ENCODE results near the gene THY1. TPM values are rescaled to one million over a fixed set of nuclear protein-coding genes. Genes with fewer than 3 reads are reported as not detected.

The THY1 gene
- total RNA-seq, 1 donor, result 0.31 TPM

- Histone ChIP-seq H3K4me3 (ENCODE audit: low read length) (no peak overlapping the region), H3K9me3 (ENCODE audit: low read depth, low read length) (no peaks in the 10 kb centered on the region), H3K27me3 (ENCODE audit: insufficient read depth, low read length) (peaks cover 6% of the 10 kb centered on the region), H3K4me1 (ENCODE audit: insufficient read depth, low read length) (peaks cover 8% of the 10 kb centered on the region)
These were observed 46.6 kb downstream of the THY1 start for GRCh38 chr11:119376197-119376847.

GRCh38 chr11:119375337-119376196 lies 47.4 kb downstream of the THY1 start:
- peaks cover 1% of the 10 kb centered on the region for H3K27me3 ChIP-seq (ENCODE audit: insufficient read depth, low read length)
- peaks cover under 1% of the 10 kb centered on the region for H3K4me1 ChIP-seq (ENCODE audit: insufficient read depth, low read length)
- no peak overlapping the region for H3K4me3 ChIP-seq (ENCODE audit: low read length)
- H3K9me3 ChIP-seq (ENCODE audit: low read depth, low read length), result no peaks in the 10 kb centered on the region

- Histone ChIP-seq H3K4me1 (ENCODE audit: insufficient read depth, low read length) (no peaks in the 10 kb centered on the region), H3K27me3 (ENCODE audit: insufficient read depth, low read length) (no peaks in the 10 kb centered on the region), H3K4me3 (ENCODE audit: low read length) (no peak overlapping the region), H3K9me3 (ENCODE audit: low read depth, low read length) (no peaks in the 10 kb centered on the region)
These were observed 48.2 kb downstream of the THY1 start for GRCh38 chr11:119374632-119375336.

- Histone ChIP-seq H3K4me1 (ENCODE audit: insufficient read depth, low read length) (no peaks in the 10 kb centered on the region), H3K4me3 (ENCODE audit: low read length) (no peak overlapping the region), H3K9me3 (ENCODE audit: low read depth, low read length) (no peaks in the 10 kb centered on the region), H3K27me3 (ENCODE audit: insufficient read depth, low read length) (no peaks in the 10 kb centered on the region)
These were observed 48.9 kb downstream of the THY1 start for GRCh38 chr11:119373921-119374631.

GRCh38 chr11:119373059-119373920 lies 49.7 kb downstream of the THY1 start:
- no peaks in the 10 kb centered on the region for H3K4me1 ChIP-seq (ENCODE audit: insufficient read depth, low read length)
- H3K27me3 ChIP-seq (ENCODE audit: insufficient read depth, low read length), result no peaks in the 10 kb centered on the region
- H3K4me3 ChIP-seq (ENCODE audit: low read length), result no peak overlapping the region
- no peaks in the 10 kb centered on the region for H3K9me3 ChIP-seq (ENCODE audit: low read depth, low read length)

- Histone ChIP-seq H3K9me3 (ENCODE audit: low read depth, low read length) (no peaks in the 10 kb centered on the region), H3K27me3 (ENCODE audit: insufficient read depth, low read length) (no peaks in the 10 kb centered on the region), H3K4me1 (ENCODE audit: insufficient read depth, low read length) (no peaks in the 10 kb centered on the region), H3K4me3 (ENCODE audit: low read length) (no peak overlapping the region)
These were observed 50.5 kb downstream of the THY1 start for GRCh38 chr11:119372260-119373058.

- H3K9me3 ChIP-seq (ENCODE audit: low read depth, low read length), result no peaks in the 10 kb centered on the region
- H3K4me1 ChIP-seq (ENCODE audit: insufficient read depth, low read length), result no peaks in the 10 kb centered on the region
- no peaks in the 10 kb centered on the region for H3K27me3 ChIP-seq (ENCODE audit: insufficient read depth, low read length)
- H3K4me3 ChIP-seq (ENCODE audit: low read length), result no peak overlapping the region
These were observed 51.2 kb downstream of the THY1 start for GRCh38 chr11:119371778-119372182.

GRCh38 chr11:119371067-119371601 lies 51.8 kb downstream of the THY1 start:
- Histone ChIP-seq H3K4me3 (ENCODE audit: low read length) (no peak overlapping the region), H3K4me1 (ENCODE audit: insufficient read depth, low read length) (no peaks in the 10 kb centered on the region), H3K9me3 (ENCODE audit: low read depth, low read length) (no peaks in the 10 kb centered on the region), H3K27me3 (ENCODE audit: insufficient read depth, low read length) (no peaks in the 10 kb centered on the region)

GRCh38 chr11:119370486-119371046 lies 52.4 kb downstream of the THY1 start:
- H3K9me3 ChIP-seq (ENCODE audit: low read depth, low read length), result no peaks in the 10 kb centered on the region
- no peak overlapping the region for H3K4me3 ChIP-seq (ENCODE audit: low read length)
- H3K27me3 ChIP-seq (ENCODE audit: insufficient read depth, low read length), result peaks cover 2% of the 10 kb centered on the region
- H3K4me1 ChIP-seq (ENCODE audit: insufficient read depth, low read length), result no peaks in the 10 kb centered on the region

GRCh38 chr11:119369132-119369925 lies 53.6 kb downstream of the THY1 start:
- Histone ChIP-seq H3K27me3 (ENCODE audit: insufficient read depth, low read length) (peaks cover 14% of the 10 kb centered on the region), H3K9me3 (ENCODE audit: low read depth, low read length) (no peaks in the 10 kb centered on the region), H3K4me1 (ENCODE audit: insufficient read depth, low read length) (peaks cover 2% of the 10 kb centered on the region), H3K4me3 (ENCODE audit: low read length) (no peak overlapping the region)

GRCh38 chr11:119368121-119369034 lies 54.6 kb downstream of the THY1 start:
- Histone ChIP-seq H3K27me3 (ENCODE audit: insufficient read depth, low read length) (peaks cover 17% of the 10 kb centered on the region), H3K9me3 (ENCODE audit: low read depth, low read length) (no peaks in the 10 kb centered on the region), H3K4me1 (ENCODE audit: insufficient read depth, low read length) (peaks cover 6% of the 10 kb centered on the region), H3K4me3 (ENCODE audit: low read length) (no peak overlapping the region)
